ENCODE results near the gene TM4SF4. TPM values are rescaled to one million over a fixed set of nuclear protein-coding genes. Genes with fewer than 3 reads are reported as not detected.
"Not testable (repeated sequence)": the region's sequence is repeated elsewhere in the genome, so short reads cannot be mapped to it uniquely, and the experiment has no call there.

Gene TM4SF4
- polyA plus RNA-seq, 2 donors = 0.02 to 0.12 TPM

DNA sequence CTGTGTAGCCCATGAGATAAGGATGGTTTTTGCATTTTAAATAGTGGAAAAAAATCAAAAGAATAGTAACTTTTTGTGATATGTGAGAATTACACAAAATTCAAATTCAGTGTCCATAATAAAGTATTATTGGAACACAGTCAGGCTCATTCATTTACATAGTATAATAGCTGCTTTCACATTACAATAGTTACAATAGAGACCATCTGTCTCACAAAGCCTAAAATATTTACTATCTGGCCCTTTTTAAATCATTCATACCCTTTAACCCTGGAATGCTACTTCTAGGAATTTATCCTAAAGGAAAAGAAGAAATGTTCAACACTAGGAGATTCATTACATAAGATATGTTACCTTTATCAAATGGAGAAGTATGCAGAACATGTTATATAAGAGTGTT lies 35.5 kb upstream of the TM4SF4 start:
- Histone ChIP-seq H3K9me3 (ENCODE audit: control insufficient read depth in 2 of 2, insufficient read depth in 1 of 2, low read depth in 1 of 2, low read length in 1 of 2) (no peaks in the 10 kb centered on the region), H3K27ac (ENCODE audit: low read depth in 2 of 2, low read length in 1 of 2) (no peak overlapping the region), H3K36me3 (ENCODE audit: control insufficient read depth in 2 of 2, insufficient read depth in 2 of 2, low read length in 1 of 2) (no peaks in the 10 kb centered on the region), H3K27me3 (ENCODE audit: control insufficient read depth in 1 of 2, insufficient read depth in 2 of 2, low read length in 2 of 2) (no peaks in the 10 kb centered on the region), H3K4me1 (ENCODE audit: control insufficient read depth in 2 of 2, insufficient read depth in 2 of 2, low read length in 1 of 2) (no peaks in the 10 kb centered on the region), H3K4me3 (ENCODE audit: low read depth in 1 of 2, low read length in 2 of 2) (no peak overlapping the region)

DNA sequence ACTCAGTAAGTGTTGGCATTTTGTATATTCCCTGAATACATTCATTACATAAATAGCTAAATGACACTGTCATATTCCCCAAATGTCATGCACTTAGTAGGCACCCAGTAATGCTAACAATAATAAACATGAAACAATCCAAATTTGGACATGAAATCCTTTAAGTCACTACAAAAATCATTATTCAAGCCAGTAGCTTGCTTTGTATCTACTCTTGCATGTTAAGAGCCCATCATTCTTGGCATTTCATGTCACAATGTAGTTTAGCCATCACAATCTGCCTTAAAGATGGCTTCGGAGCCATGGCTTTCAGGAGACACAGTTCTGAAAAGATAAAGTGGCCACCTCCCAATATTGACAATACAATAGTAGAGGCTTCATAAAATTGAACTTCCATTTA lies 32.9 kb upstream of the TM4SF4 start:
- Histone ChIP-seq H3K4me3 (ENCODE audit: low read depth in 1 of 2, low read length in 2 of 2) (no peak overlapping the region), H3K27me3 (ENCODE audit: control insufficient read depth in 1 of 2, insufficient read depth in 2 of 2, low read length in 2 of 2) (no peaks in the 10 kb centered on the region), H3K36me3 (ENCODE audit: control insufficient read depth in 2 of 2, insufficient read depth in 2 of 2, low read length in 1 of 2) (no peaks in the 10 kb centered on the region), H3K9me3 (ENCODE audit: control insufficient read depth in 2 of 2, insufficient read depth in 1 of 2, low read depth in 1 of 2, low read length in 1 of 2) (no peaks in the 10 kb centered on the region), H3K27ac (ENCODE audit: low read depth in 2 of 2, low read length in 1 of 2) (no peak overlapping the region), H3K4me1 (ENCODE audit: control insufficient read depth in 2 of 2, insufficient read depth in 2 of 2, low read length in 1 of 2) (no peaks in the 10 kb centered on the region)
- 92 to 100% methylated on average over 1 of the region's 1 CpG for WGBS, 2 donors

GRCh38 chr3:149442043-149442442 lies 32.5 kb upstream of the TM4SF4 start:
- H3K27ac ChIP-seq (ENCODE audit: low read depth in 2 of 2, low read length in 1 of 2) = no peak overlapping the region
- no peaks in the 10 kb centered on the region for H3K4me1 ChIP-seq (ENCODE audit: control insufficient read depth in 2 of 2, insufficient read depth in 2 of 2, low read length in 1 of 2)
- H3K4me3 ChIP-seq (ENCODE audit: low read depth in 1 of 2, low read length in 2 of 2) = no peak overlapping the region
- H3K9me3 ChIP-seq (ENCODE audit: control insufficient read depth in 2 of 2, insufficient read depth in 1 of 2, low read depth in 1 of 2, low read length in 1 of 2) = no peaks in the 10 kb centered on the region
- no peaks in the 10 kb centered on the region for H3K27me3 ChIP-seq (ENCODE audit: control insufficient read depth in 1 of 2, insufficient read depth in 2 of 2, low read length in 2 of 2)
- 37% methylated on average over 1 of the region's 1 CpG for WGBS, 2 donors
- no peaks in the 10 kb centered on the region for H3K36me3 ChIP-seq (ENCODE audit: control insufficient read depth in 2 of 2, insufficient read depth in 2 of 2, low read length in 1 of 2)

DNA sequence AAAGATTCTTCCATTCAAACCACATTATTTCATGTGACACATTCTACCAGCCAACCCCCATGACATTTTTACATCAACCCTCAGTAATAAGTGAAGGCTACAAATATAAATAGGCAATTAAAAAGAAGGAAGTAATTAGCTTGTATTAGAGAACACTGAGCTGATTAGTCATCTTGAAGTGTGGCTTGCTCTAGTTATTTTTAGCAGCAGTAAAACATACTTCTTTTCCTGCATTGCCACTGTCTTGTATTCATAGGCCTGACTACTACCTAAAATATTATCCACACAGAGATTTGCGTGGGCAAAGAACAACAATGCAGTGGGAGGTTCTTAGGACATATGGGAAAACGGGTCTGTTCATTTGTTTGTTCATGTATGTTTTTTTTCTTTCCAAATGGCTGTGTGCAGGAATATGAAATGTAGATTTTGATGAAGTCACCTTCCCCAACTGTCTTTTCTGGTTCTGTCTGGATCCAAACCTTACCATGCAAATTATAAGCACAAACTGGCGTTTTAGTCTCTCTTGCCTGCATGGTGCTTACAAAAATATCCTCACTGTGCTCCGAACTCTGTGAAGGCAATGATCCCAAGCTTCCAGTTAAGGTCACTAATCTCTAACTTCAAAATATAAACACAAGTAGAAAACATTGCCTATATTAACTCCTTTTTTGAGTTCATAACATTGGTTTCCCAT lies 31.5 kb upstream of the TM4SF4 start:
- Histone ChIP-seq H3K4me1 (ENCODE audit: control insufficient read depth in 2 of 2, insufficient read depth in 2 of 2, low read length in 1 of 2) (no peaks in the 10 kb centered on the region), H3K36me3 (ENCODE audit: control insufficient read depth in 2 of 2, insufficient read depth in 2 of 2, low read length in 1 of 2) (no peaks in the 10 kb centered on the region), H3K4me3 (ENCODE audit: low read depth in 1 of 2, low read length in 2 of 2) (no peak overlapping the region), H3K27ac (ENCODE audit: low read depth in 2 of 2, low read length in 1 of 2) (no peak overlapping the region), H3K9me3 (ENCODE audit: control insufficient read depth in 2 of 2, insufficient read depth in 1 of 2, low read depth in 1 of 2, low read length in 1 of 2) (no peaks in the 10 kb centered on the region), H3K27me3 (ENCODE audit: control insufficient read depth in 1 of 2, insufficient read depth in 2 of 2, low read length in 2 of 2) (no peaks in the 10 kb centered on the region)
- WGBS, 2 donors = 38 to 51% methylated on average over 4 of the region's 4 CpGs

- Histone ChIP-seq H3K9me3 (ENCODE audit: control insufficient read depth in 2 of 2, insufficient read depth in 1 of 2, low read depth in 1 of 2, low read length in 1 of 2) (no peaks in the 10 kb centered on the region), H3K4me1 (ENCODE audit: control insufficient read depth in 2 of 2, insufficient read depth in 2 of 2, low read length in 1 of 2) (no peaks in the 10 kb centered on the region), H3K27me3 (ENCODE audit: control insufficient read depth in 1 of 2, insufficient read depth in 2 of 2, low read length in 2 of 2) (no peaks in the 10 kb centered on the region), H3K27ac (ENCODE audit: low read depth in 2 of 2, low read length in 1 of 2) (no peak overlapping the region), H3K4me3 (ENCODE audit: low read depth in 1 of 2, low read length in 2 of 2) (no peak overlapping the region), H3K36me3 (ENCODE audit: control insufficient read depth in 2 of 2, insufficient read depth in 2 of 2, low read length in 1 of 2) (no peaks in the 10 kb centered on the region)
- 72 to 88% methylated on average over 2 of the region's 2 CpGs for WGBS, 2 donors
Measured at GRCh38 chr3:149443545-149443912, 31.0 kb upstream of the TM4SF4 start.

- H3K36me3 ChIP-seq (ENCODE audit: control insufficient read depth in 2 of 2, insufficient read depth in 2 of 2, low read length in 1 of 2); H3K27ac ChIP-seq (ENCODE audit: low read depth in 2 of 2, low read length in 1 of 2); H3K27me3 ChIP-seq (ENCODE audit: control insufficient read depth in 1 of 2, insufficient read depth in 2 of 2, low read length in 2 of 2); H3K4me3 ChIP-seq (ENCODE audit: low read depth in 1 of 2, low read length in 2 of 2); H3K9me3 ChIP-seq (ENCODE audit: control insufficient read depth in 2 of 2, insufficient read depth in 1 of 2, low read depth in 1 of 2, low read length in 1 of 2); H3K4me1 ChIP-seq (ENCODE audit: control insufficient read depth in 2 of 2, insufficient read depth in 2 of 2, low read length in 1 of 2): not testable (repeated sequence)
- WGBS, 2 donors = 88 to 96% methylated on average over 16 to 26 of the region's 26 CpGs
Measured at GRCh38 chr3:149444867-149445266, 29.6 kb upstream of the TM4SF4 start.

DNA sequence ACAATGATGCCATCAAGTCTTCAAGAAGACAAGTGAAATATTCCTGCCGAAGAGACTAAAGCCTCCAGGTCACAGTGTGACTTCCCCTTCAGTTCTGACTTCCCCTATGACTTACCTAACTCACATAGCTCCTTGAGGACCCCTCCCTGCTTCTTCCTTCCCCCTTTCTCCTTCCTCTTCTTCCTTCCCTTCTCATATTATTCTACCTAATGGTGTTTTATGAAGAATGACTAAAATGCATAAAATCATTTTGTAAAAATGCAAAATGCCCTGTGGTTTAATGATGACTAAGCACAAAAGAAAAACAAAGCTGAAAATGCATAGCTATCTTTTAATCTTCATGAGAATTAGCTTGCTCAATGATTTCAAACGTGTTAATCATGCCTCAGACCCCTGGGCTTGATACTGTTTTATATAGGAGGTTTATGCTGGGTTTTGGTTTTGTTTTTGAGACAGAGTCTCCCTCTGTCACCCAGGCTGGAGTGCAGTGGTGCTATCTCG lies 26.1 kb upstream of the TM4SF4 start:
- no peaks in the 10 kb centered on the region for H3K27me3 ChIP-seq (ENCODE audit: control insufficient read depth in 1 of 2, insufficient read depth in 2 of 2, low read length in 2 of 2)
- no peaks in the 10 kb centered on the region for H3K36me3 ChIP-seq (ENCODE audit: control insufficient read depth in 2 of 2, insufficient read depth in 2 of 2, low read length in 1 of 2)
- no peak overlapping the region for H3K4me3 ChIP-seq (ENCODE audit: low read depth in 1 of 2, low read length in 2 of 2)
- H3K9me3 ChIP-seq (ENCODE audit: control insufficient read depth in 2 of 2, insufficient read depth in 1 of 2, low read depth in 1 of 2, low read length in 1 of 2) = peaks cover 0 to 3% of the 10 kb centered on the region in 2 donors
- H3K27ac ChIP-seq (ENCODE audit: low read depth in 2 of 2, low read length in 1 of 2) = no peak overlapping the region
- 34 to 38% methylated on average over 3 of the region's 3 CpGs for WGBS, 2 donors
- H3K4me1 ChIP-seq (ENCODE audit: control insufficient read depth in 2 of 2, insufficient read depth in 2 of 2, low read length in 1 of 2) = no peaks in the 10 kb centered on the region

- H3K27me3 ChIP-seq (ENCODE audit: control insufficient read depth in 1 of 2, insufficient read depth in 2 of 2, low read length in 2 of 2) = no peaks in the 10 kb centered on the region
- H3K4me1 ChIP-seq (ENCODE audit: control insufficient read depth in 2 of 2, insufficient read depth in 2 of 2, low read length in 1 of 2) = no peaks in the 10 kb centered on the region
- H3K27ac ChIP-seq (ENCODE audit: low read depth in 2 of 2, low read length in 1 of 2) = no peak overlapping the region
- WGBS, 2 donors = 53 to 57% methylated on average over 3 of the region's 3 CpGs
- H3K9me3 ChIP-seq (ENCODE audit: control insufficient read depth in 2 of 2, insufficient read depth in 1 of 2, low read depth in 1 of 2, low read length in 1 of 2) = peaks cover 0 to 3% of the 10 kb centered on the region in 2 donors
- H3K4me3 ChIP-seq (ENCODE audit: low read depth in 1 of 2, low read length in 2 of 2) = no peak overlapping the region
- no peaks in the 10 kb centered on the region for H3K36me3 ChIP-seq (ENCODE audit: control insufficient read depth in 2 of 2, insufficient read depth in 2 of 2, low read length in 1 of 2)
Measured at GRCh38 chr3:149449182-149449581, 25.3 kb upstream of the TM4SF4 start.

DNA sequence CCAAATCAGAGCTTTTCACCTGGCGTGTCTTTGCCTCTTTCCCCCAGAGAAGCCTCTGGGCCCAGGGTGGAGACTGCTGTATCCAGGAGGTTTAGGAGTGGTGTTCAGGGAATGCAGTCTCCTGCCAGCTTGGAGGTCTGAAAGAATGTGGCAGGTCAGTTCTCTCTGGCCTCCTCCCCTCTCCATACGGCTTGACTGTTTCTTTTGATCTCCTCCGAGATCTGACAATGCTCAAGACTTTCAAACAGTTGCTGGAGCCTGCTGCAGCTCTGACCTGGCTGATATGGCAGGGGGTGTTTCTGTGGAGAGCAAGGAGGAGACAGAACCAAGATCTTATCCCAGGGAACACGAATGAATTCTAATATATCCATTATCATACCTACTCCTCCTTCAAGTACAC lies 24.7 kb upstream of the TM4SF4 start:
- H3K4me3 ChIP-seq (ENCODE audit: low read depth in 1 of 2, low read length in 2 of 2) = no peak overlapping the region
- no peaks in the 10 kb centered on the region for H3K27me3 ChIP-seq (ENCODE audit: control insufficient read depth in 1 of 2, insufficient read depth in 2 of 2, low read length in 2 of 2)
- no peaks in the 10 kb centered on the region for H3K36me3 ChIP-seq (ENCODE audit: control insufficient read depth in 2 of 2, insufficient read depth in 2 of 2, low read length in 1 of 2)
- H3K9me3 ChIP-seq (ENCODE audit: control insufficient read depth in 2 of 2, insufficient read depth in 1 of 2, low read depth in 1 of 2, low read length in 1 of 2) = peaks cover 0 to 3% of the 10 kb centered on the region in 2 donors
- H3K27ac ChIP-seq (ENCODE audit: low read depth in 2 of 2, low read length in 1 of 2) = no peak overlapping the region
- whole genome bisulfite sequencing, 2 donors = 57 to 60% methylated on average over 4 of the region's 4 CpGs
- H3K4me1 ChIP-seq (ENCODE audit: control insufficient read depth in 2 of 2, insufficient read depth in 2 of 2, low read length in 1 of 2) = no peaks in the 10 kb centered on the region

DNA sequence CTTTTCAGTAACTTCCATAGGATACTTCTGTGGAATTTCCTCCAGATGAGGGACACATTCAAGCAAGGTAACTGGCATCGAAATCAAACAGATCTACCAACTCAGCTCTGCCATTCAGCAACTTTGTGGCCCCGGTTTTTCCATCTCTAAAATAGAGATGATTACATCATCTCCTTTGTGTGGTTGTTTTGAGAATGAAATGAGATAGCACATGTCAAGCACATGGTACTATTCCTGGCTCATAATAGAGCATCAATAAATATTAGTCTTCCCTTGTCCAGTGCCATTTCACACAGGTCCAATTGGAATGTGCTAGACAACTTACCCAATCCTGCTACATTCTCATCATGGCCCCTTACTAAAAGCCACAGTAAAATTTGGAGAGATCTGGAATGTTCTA lies 24.2 kb upstream of the TM4SF4 start:
- Histone ChIP-seq H3K27ac (ENCODE audit: low read depth in 2 of 2, low read length in 1 of 2) (no peak overlapping the region), H3K36me3 (ENCODE audit: control insufficient read depth in 2 of 2, insufficient read depth in 2 of 2, low read length in 1 of 2) (no peaks in the 10 kb centered on the region), H3K4me3 (ENCODE audit: low read depth in 1 of 2, low read length in 2 of 2) (no peak overlapping the region), H3K9me3 (ENCODE audit: control insufficient read depth in 2 of 2, insufficient read depth in 1 of 2, low read depth in 1 of 2, low read length in 1 of 2) (peaks cover 0 to 3% of the 10 kb centered on the region in 2 donors), H3K4me1 (ENCODE audit: control insufficient read depth in 2 of 2, insufficient read depth in 2 of 2, low read length in 1 of 2) (no peaks in the 10 kb centered on the region), H3K27me3 (ENCODE audit: control insufficient read depth in 1 of 2, insufficient read depth in 2 of 2, low read length in 2 of 2) (no peaks in the 10 kb centered on the region)
- WGBS, 2 donors = 72 to 83% methylated on average over 2 of the region's 2 CpGs
